T follicular helper cell (primary cell): ENCODE results near the gene FAN1.

ENCODE experiments used
- DNase-seq: peaks from one replicate; pipeline ENCODE4 v3.0.0-alpha.2; 2020; ENCODE audit warnings: low read depth

The FAN1 gene

GRCh38 chr15:30956216-30957124 is 52.8 kb downstream of the FAN1 start:
- no peak for DNase-seq

GRCh38 chr15:30958219-30958618 is 54.5 kb downstream of the FAN1 start:
- DNase-seq, result no peak

- DNase-seq, result no peak
Observed at GRCh38 chr15:30962079-30962478, 58.4 kb downstream of the FAN1 start.

- no peak for DNase-seq
Observed at GRCh38 chr15:30962659-30963058, 58.9 kb downstream of the FAN1 start.

- no peak for DNase-seq
Observed at GRCh38 chr15:30963681-30964080, 60.0 kb downstream of the FAN1 start.

- no peak for DNase-seq
Observed at GRCh38 chr15:30969724-30970123, 66.0 kb downstream of the FAN1 start.

- no peak for DNase-seq
Observed at GRCh38 chr15:30973379-30973778, 69.7 kb downstream of the FAN1 start.

GRCh38 chr15:30974112-30974511 is 70.4 kb downstream of the FAN1 start:
- no peak for DNase-seq

- DNase-seq, result no peak
Observed at GRCh38 chr15:30978328-30978727, 74.6 kb downstream of the FAN1 start.

- no peak for DNase-seq
Observed at GRCh38 chr15:30979457-30979856, 75.7 kb downstream of the FAN1 start.

GRCh38 chr15:30984118-30984517 is 80.4 kb downstream of the FAN1 start:
- no peak for DNase-seq

GRCh38 chr15:30984542-30984941 is 80.8 kb downstream of the FAN1 start:
- DNase-seq, result no peak

- no peak for DNase-seq
Observed at GRCh38 chr15:30985081-30985531, 81.4 kb downstream of the FAN1 start.

- DNase-seq, result no peak
Observed at GRCh38 chr15:30990036-30990435, 86.3 kb downstream of the FAN1 start.

GRCh38 chr15:30990446-30991254 is 86.9 kb downstream of the FAN1 start:
- no peak for DNase-seq

- DNase-seq, result peak; percentile 52
Observed at GRCh38 chr15:30991255-30992235, 87.8 kb downstream of the FAN1 start, which contains the start of gene MTMR10. TSS of gene MTMR10 (minus strand) at chr15:30991628. CDS start at chr15:30991506, 122 bp downstream.

- DNase-seq, result no peak
Observed at GRCh38 chr15:30992249-30992864, 88.6 kb downstream of the FAN1 start.
